ENCODE results near the gene PRXL2B. TPM values are rescaled to one million over a fixed set of nuclear protein-coding genes. Genes with fewer than 3 reads are reported as not detected.
A peak's percentile ranks its signal among the peaks of the same experiment; 100 is the strongest.

PRXL2B gene
- total RNA-seq, 1 donor from 2014 or later: 43.5 TPM

- Mint-ChIP-seq H3K27ac (peak overlapping the region; percentile 98), H3K36me3 (ENCODE audit: low read depth) (peaks cover 40% of the 10 kb centered on the region), H3K9me3 (no peaks in the 10 kb centered on the region), H3K4me3 (peak overlapping the region; percentile 99), H3K4me1 (peaks cover 25% of the 10 kb centered on the region), H3K27me3 (no peaks in the 10 kb centered on the region)
- DNase-seq: peak; percentile 93
- intact Hi-C loops (cut with micrococcal nuclease): loop anchor here (1.0 kb wide), 3 partner anchors 7 to 30 kb away; no protein-coding TSS in a partner anchor
Observed at GRCh38 chr1:2555634-2556276, 30.8 kb upstream of the PRXL2B start.

GRCh38 chr1:2556277-2556677 lies 30.3 kb upstream of the PRXL2B start, which contains the start of gene TNFRSF14:
TSS of gene TNFRSF14 (plus strand) at chr1:2556371. CDS start at chr1:2556665, 294 bp downstream.
- no peaks in the 10 kb centered on the region for H3K27me3 Mint-ChIP-seq
- peak within 1 kb of the TSS; percentile 99 for H3K4me3 Mint-ChIP-seq
- peak; percentile 94 for DNase-seq
- H3K9me3 Mint-ChIP-seq: no peaks in the 10 kb centered on the region
- peaks cover 40% of the 10 kb centered on the region for H3K36me3 Mint-ChIP-seq (ENCODE audit: low read depth)
- H3K4me1 Mint-ChIP-seq: peaks cover 25% of the 10 kb centered on the region
- peak within 1 kb of the TSS; percentile 98 for H3K27ac Mint-ChIP-seq
- intact Hi-C loops (cut with micrococcal nuclease): loop anchor here (1.0 kb wide), 3 partner anchors 8 to 29 kb away; no protein-coding TSS in a partner anchor

- no peaks in the 10 kb centered on the region for H3K27me3 Mint-ChIP-seq
- H3K4me3 Mint-ChIP-seq: peak overlapping the region; percentile 99
- peak; percentile 87 for DNase-seq
- H3K36me3 Mint-ChIP-seq (ENCODE audit: low read depth): peaks cover 44% of the 10 kb centered on the region
- no peaks in the 10 kb centered on the region for H3K9me3 Mint-ChIP-seq
- H3K4me1 Mint-ChIP-seq: peaks cover 28% of the 10 kb centered on the region
- intact Hi-C loops (cut with micrococcal nuclease): loop anchor here (1.0 kb wide), 3 partner anchors 9 to 28 kb away; no protein-coding TSS in a partner anchor
- H3K27ac Mint-ChIP-seq: peak overlapping the region; percentile 98
Observed at GRCh38 chr1:2556678-2557481, 29.7 kb upstream of the PRXL2B start.

GRCh38 chr1:2557482-2558400 lies 28.8 kb upstream of the PRXL2B start:
- intact Hi-C loops (cut with micrococcal nuclease): no loop called here
- Mint-ChIP-seq H3K9me3 (no peaks in the 10 kb centered on the region), H3K27ac (peak overlapping the region; percentile 98), H3K4me3 (peak overlapping the region; percentile 99), H3K36me3 (ENCODE audit: low read depth) (peaks cover 47% of the 10 kb centered on the region), H3K27me3 (no peaks in the 10 kb centered on the region), H3K4me1 (peaks cover 28% of the 10 kb centered on the region)
- DNase-seq: no peak

GRCh38 chr1:2558420-2558819 lies 28.2 kb upstream of the PRXL2B start:
- no peak for DNase-seq
- no peaks in the 10 kb centered on the region for H3K9me3 Mint-ChIP-seq
- intact Hi-C loops (cut with micrococcal nuclease): no loop called here
- peak overlapping the region; percentile 98 for H3K27ac Mint-ChIP-seq
- no peaks in the 10 kb centered on the region for H3K27me3 Mint-ChIP-seq
- peaks cover 49% of the 10 kb centered on the region for H3K36me3 Mint-ChIP-seq (ENCODE audit: low read depth)
- peaks cover 28% of the 10 kb centered on the region for H3K4me1 Mint-ChIP-seq
- peak overlapping the region; percentile 99 for H3K4me3 Mint-ChIP-seq

GRCh38 chr1:2558861-2559260 lies 27.7 kb upstream of the PRXL2B start:
- Mint-ChIP-seq H3K27ac (peak overlapping the region; percentile 60), H3K27me3 (no peaks in the 10 kb centered on the region), H3K9me3 (no peaks in the 10 kb centered on the region), H3K4me1 (peaks cover 25% of the 10 kb centered on the region), H3K36me3 (ENCODE audit: low read depth) (peaks cover 54% of the 10 kb centered on the region), H3K4me3 (peak overlapping the region; percentile 76)
- intact Hi-C loops (cut with micrococcal nuclease): no loop called here
- DNase-seq: no peak

- H3K27ac Mint-ChIP-seq: no peak overlapping the region
- H3K4me1 Mint-ChIP-seq: peaks cover 18% of the 10 kb centered on the region
- no peak overlapping the region for H3K4me3 Mint-ChIP-seq
- H3K9me3 Mint-ChIP-seq: no peaks in the 10 kb centered on the region
- intact Hi-C loops (cut with micrococcal nuclease): no loop called here
- H3K27me3 Mint-ChIP-seq: no peaks in the 10 kb centered on the region
- no peak for DNase-seq
- peaks cover 55% of the 10 kb centered on the region for H3K36me3 Mint-ChIP-seq (ENCODE audit: low read depth)
Observed at GRCh38 chr1:2559509-2560298, 26.9 kb upstream of the PRXL2B start.

GRCh38 chr1:2560299-2561073 lies 26.1 kb upstream of the PRXL2B start:
- Mint-ChIP-seq H3K27me3 (no peaks in the 10 kb centered on the region), H3K36me3 (ENCODE audit: low read depth) (peaks cover 53% of the 10 kb centered on the region), H3K4me3 (no peak overlapping the region), H3K9me3 (no peaks in the 10 kb centered on the region), H3K27ac (no peak overlapping the region), H3K4me1 (peaks cover 14% of the 10 kb centered on the region)
- DNase-seq: no peak
- intact Hi-C loops (cut with micrococcal nuclease): no loop called here

GRCh38 chr1:2561446-2561845 lies 25.1 kb upstream of the PRXL2B start:
- H3K36me3 Mint-ChIP-seq (ENCODE audit: low read depth): peaks cover 48% of the 10 kb centered on the region
- intact Hi-C loops (cut with micrococcal nuclease): no loop called here
- DNase-seq: no peak
- peak overlapping the region; percentile 82 for H3K27ac Mint-ChIP-seq
- H3K9me3 Mint-ChIP-seq: no peaks in the 10 kb centered on the region
- peaks cover 12% of the 10 kb centered on the region for H3K4me1 Mint-ChIP-seq
- H3K4me3 Mint-ChIP-seq: peak overlapping the region; percentile 61
- H3K27me3 Mint-ChIP-seq: no peaks in the 10 kb centered on the region

- Mint-ChIP-seq H3K36me3 (ENCODE audit: low read depth) (peaks cover 41% of the 10 kb centered on the region), H3K27ac (no peak overlapping the region), H3K4me3 (no peak overlapping the region), H3K9me3 (no peaks in the 10 kb centered on the region), H3K27me3 (no peaks in the 10 kb centered on the region), H3K4me1 (peaks cover 12% of the 10 kb centered on the region)
- intact Hi-C loops (cut with micrococcal nuclease): no loop called here
- no peak for DNase-seq
Observed at GRCh38 chr1:2561898-2562895, 24.4 kb upstream of the PRXL2B start.

- Mint-ChIP-seq H3K4me1 (peaks cover 10% of the 10 kb centered on the region), H3K4me3 (no peak overlapping the region), H3K9me3 (no peaks in the 10 kb centered on the region), H3K27me3 (no peaks in the 10 kb centered on the region), H3K27ac (no peak overlapping the region), H3K36me3 (ENCODE audit: low read depth) (peaks cover 36% of the 10 kb centered on the region)
- no peak for DNase-seq
- intact Hi-C loops (cut with micrococcal nuclease): no loop called here
Observed at GRCh38 chr1:2563205-2563604, 23.4 kb upstream of the PRXL2B start.

Measured in activated CD4-positive, alpha-beta T cell treated with anti-CD3 and anti-CD28 coated beads, Interleukin-2, amount 10 ng/mL, durations not matched to agents 24 days and 14 days (primary cell).